HL-60 (cell line): ENCODE data around the gene KCND1.

Experiments
- SPI1 ChIP-seq: IDR thresholded peaks from 2 replicates; pipeline ENCODE4 v1.6.1; 2012; ENCODE audit warnings: low read depth, mild to moderate bottlenecking, borderline replicate concordance
- TF ChIP-seq, protein P1 (sequence below): IDR thresholded peaks from one replicate; pipeline ENCODE4 v1.5.1; 2011; ENCODE audit warnings: low read length, control low read depth, inconsistent platforms; ENCODE audit not compliant: insufficient read depth

DNA sequence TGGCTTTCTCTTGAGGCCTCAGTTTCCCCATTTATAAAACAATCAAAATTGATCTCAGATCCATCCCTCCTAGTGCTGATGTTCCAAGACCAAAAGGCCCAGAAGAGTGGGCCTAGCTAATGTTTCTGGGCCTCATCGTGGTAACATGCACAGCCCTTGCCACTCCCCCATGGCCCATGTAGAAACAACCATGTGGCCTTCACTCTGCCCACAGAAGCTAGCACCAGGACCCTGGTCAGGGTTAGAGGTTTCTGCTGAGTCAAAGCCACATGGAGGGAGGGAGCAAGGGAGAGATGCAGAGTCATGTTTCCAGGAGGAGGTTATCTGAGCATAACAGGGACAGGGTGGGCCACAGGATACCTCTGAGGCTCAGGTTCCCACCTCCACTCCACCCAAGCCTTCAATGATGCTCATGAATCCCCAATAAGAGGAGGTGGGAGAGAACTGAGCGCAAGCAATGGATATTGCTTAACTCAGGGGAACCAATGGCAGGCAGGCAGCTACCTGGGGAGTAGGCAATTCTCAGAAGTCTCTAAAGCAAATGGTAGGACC, 31.2 kb downstream of the KCND1 start:
- no peak for TF ChIP-seq SPI1
- TF ChIP-seq, protein P1, sequence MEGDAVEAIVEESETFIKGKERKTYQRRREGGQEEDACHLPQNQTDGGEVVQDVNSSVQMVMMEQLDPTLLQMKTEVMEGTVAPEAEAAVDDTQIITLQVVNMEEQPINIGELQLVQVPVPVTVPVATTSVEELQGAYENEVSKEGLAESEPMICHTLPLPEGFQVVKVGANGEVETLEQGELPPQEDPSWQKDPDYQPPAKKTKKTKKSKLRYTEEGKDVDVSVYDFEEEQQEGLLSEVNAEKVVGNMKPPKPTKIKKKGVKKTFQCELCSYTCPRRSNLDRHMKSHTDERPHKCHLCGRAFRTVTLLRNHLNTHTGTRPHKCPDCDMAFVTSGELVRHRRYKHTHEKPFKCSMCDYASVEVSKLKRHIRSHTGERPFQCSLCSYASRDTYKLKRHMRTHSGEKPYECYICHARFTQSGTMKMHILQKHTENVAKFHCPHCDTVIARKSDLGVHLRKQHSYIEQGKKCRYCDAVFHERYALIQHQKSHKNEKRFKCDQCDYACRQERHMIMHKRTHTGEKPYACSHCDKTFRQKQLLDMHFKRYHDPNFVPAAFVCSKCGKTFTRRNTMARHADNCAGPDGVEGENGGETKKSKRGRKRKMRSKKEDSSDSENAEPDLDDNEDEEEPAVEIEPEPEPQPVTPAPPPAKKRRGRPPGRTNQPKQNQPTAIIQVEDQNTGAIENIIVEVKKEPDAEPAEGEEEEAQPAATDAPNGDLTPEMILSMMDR, result no peak
